HG03095 (cell line): ENCODE data around the gene RGS16.

ENCODE experiments used
- ATAC-seq: cut with Tn5 transposase; IDR thresholded peaks from one replicate; pipeline ENCODE4 v1.9.1; 2021; ENCODE audit warnings: moderate library complexity; ENCODE audit not compliant: unreplicated experiment

Gene RGS16

GRCh38 chr1:182629499-182630096 is 25.4 kb upstream of the RGS16 start:
- peak; percentile 44 for ATAC-seq

- ATAC-seq, result no peak
Measured at GRCh38 chr1:182629080-182629479, 24.9 kb upstream of the RGS16 start.

DNA sequence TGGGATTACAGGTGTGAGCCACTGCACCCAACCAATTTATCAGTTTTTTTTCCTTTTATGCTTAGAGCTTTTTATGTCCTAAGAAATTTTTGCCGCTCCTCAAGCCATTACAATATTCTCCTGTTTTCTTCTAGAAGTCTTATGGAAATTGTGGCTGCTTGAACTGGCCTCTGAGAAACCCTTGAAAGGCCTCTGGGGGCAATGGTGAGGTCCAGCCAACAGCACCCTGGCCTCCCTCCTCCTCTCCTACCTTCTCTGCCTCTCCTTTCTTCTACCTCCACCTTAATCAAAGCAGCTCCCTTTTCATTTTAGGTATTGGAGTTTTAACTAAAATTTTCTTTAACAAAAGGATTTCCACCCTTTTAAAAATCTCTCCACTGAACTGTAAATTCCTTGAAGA is 24.5 kb upstream of the RGS16 start:
- no peak for ATAC-seq

DNA sequence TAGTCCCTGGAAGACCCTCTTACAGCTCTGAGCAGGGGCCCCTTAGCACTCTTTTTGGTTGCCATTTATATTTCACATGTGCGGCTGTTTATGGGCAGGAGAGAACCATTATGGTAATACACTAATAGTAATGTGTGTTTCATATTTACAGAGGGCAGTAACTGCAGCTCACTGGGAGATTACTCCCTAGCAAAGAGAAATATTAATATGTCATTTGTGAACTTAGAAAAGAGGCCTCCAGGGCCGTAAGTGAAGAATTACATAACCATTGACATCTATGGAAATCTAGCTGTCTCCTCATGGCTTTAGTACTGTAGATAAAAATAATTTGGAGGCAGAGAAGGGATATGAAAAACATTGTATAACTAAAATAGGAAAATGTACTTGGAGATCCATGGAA is 23.4 kb upstream of the RGS16 start:
- ATAC-seq, result no peak

GRCh38 chr1:182626527-182626926 is 22.3 kb upstream of the RGS16 start:
- ATAC-seq, result no peak

GRCh38 chr1:182625719-182626504 is 21.7 kb upstream of the RGS16 start:
- ATAC-seq, result no peak

- no peak for ATAC-seq
Measured at GRCh38 chr1:182625024-182625423, 20.8 kb upstream of the RGS16 start.

DNA sequence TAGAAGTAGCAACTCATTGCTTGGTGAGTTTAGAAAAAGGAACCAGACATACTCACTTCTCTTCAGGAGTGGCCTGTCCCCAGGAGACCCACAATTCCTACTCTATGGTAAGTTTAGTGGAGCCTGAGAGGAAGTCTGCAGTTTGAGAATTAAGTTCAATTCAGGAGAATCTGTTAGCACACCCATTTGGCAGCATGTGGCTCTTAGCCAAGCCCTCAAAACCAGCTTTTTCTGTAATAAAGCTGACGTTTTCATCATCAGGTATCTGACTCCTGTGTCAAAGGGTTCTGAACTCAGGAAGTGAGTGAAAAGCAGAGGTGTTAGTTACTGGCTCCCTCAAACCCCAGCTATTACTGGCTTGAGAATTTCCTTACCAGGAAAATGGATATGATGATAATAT is 20.4 kb upstream of the RGS16 start:
- ATAC-seq, result no peak

- ATAC-seq, result peak; percentile 74
Measured at GRCh38 chr1:182622901-182623528, 18.8 kb upstream of the RGS16 start.

DNA sequence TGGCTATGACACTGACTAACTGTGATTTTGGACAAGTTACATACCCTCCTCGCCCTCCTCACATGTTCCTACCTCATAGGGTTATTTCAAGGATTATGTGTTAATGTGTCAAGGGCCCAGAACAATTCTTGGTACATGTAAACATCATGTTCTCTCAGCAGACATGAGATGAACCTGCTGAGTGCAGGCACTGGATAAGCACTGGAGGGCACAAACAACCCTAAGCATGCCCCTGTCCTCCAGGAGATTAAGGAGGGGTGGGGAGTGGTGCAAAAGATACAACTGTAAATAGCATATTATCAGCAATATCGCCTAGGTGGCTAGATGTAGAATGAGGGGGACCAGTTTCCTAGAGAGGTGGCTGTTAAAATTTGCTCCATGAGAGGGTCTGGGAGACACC is 17.7 kb upstream of the RGS16 start:
- ATAC-seq, result no peak

DNA sequence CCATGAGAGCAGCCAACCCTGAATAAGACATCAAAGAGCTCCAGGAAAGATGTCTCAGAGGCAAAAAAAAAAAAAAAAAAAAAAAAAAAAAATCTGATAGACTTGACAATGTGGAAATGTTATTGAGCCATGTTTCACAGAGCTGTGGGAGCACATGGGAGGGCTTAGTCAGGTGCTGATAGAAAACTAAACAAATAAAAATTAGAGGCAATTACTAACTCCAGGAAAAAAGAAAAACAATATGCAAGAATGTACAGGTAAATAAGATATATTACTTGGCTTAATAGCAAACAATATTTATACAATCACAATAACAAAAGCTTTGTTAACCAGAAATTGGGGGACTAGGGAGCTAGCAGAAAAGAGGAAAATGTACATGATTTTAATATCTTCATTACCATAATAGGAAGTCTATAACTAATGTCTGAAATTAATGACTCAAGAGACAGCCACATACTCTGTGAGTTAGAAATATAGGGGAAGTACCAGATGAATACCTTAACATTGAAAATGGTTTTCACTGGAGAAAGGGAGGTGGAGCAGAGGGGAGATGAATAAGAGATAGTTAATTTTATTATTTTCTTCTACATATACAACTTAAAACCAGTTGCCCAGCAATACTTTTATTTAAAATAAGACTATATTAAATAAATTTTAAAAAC is 16.9 kb upstream of the RGS16 start:
- no peak for ATAC-seq

DNA sequence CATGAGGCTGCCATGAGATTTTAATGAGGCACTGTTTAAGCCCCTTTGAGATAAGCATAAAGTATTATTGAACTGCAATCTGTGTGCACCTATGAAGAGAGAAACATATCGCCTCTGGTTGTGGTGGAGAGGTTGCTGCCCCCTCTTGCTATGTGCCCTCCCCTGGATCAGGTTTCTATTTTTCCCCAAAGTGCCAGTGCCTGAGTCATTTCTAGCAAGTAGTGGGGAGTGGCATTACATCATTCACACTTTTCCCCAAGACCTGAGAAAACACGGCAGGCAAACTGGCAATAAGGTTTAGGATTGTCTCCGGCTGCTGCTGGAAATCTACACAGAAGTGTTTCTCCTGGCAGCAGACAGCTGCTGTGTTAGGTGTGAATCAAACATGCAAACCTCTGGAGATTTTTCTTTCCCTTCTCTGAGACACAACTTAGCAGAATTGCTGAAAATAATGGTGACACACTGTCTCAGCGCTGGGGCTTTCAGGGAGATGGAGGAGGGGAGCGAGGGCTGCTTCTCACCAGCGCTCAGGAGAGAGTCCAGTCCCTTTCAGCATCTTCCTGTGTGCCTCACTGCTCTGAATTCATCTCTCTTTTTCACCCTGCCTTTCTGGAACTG is 13.7 kb upstream of the RGS16 start:
- no peak for ATAC-seq

DNA sequence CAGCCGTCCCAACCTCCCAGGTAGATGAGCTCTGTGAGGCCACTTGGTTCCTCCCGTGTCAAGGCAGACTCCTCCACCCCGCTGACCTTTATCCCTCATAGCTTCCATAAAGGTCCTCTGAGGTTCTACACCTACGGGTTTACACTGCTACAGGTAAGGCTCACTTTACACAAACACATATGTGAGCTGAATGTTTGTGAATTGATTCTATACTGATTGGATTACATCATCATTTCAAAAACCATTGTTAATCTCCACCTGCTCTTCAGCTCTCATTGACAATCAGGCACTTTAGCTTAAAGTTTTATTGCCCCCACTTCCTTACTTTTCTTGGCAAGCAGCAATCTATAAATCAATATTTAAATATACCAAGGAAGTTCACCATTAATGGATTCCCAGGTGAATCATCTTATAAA is 12.8 kb upstream of the RGS16 start:
- no peak for ATAC-seq

- ATAC-seq, result peak; percentile 62
Measured at GRCh38 chr1:182616130-182617013, 12.2 kb upstream of the RGS16 start.

DNA sequence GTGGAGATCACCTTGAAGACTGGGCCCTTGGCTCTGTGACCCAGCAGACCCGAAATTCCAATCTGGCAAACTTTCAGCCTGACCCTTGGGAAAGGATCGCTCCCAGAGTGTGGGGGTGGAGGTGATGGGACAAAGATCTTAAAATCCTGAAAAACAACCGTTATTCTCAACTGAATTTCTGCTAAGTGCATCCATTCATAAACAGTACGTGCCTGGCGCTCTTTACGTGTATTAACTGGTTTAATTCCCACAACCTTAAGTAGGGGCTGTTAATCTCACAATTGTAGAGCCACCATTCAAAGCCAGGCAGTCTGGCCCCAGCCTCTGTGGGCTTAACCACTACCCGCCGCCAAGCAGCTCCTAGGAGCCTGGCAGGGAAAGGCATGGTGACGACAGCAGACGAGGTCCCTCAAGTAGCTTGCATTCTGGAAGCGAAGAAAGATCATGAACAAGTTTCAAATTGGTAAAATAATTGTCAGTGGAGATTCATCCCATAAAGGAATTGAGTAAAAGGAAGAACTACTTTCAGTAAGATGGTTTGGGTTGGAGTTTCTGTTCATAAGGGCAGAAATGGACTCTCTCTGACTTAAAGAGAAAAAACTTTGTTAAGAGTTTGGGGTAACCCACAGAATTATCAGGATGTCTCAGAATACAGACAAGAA is 11.4 kb upstream of the RGS16 start:
- peak; percentile 15 for ATAC-seq

GRCh38 chr1:182614796-182615454 is 10.7 kb upstream of the RGS16 start:
- peak; percentile 36 for ATAC-seq

GRCh38 chr1:182611787-182612186 is 7.6 kb upstream of the RGS16 start:
- ATAC-seq, result no peak

- ATAC-seq, result no peak
Measured at GRCh38 chr1:182611326-182611725, 7.1 kb upstream of the RGS16 start.

DNA sequence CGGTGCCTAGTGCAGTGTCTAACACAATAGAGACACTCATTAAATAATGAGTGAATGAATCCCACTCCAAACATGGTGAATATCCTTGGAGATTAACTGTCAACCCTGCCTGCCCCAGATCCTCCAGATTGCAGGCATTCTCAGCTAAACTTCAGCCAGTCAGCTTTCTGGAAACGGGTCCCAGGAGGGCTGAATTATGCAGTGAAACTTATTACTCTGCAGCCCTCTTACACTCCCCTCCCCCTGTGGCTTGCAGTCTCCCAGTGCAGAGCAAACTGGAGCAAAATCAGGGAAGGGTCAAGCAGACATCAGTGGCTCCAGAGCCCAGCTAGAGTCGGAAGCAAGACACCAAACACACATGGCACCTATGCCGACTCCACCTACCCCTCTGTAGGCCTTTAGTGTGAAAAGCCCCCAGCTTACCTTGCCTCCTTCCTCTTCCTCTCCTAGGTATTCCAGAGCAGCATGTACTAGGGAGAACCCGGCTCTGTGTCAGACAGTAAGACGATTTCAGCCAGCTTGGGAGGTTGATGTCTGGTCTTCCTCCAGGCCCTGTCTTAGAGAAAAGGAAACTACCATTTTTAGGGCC is 6.5 kb upstream of the RGS16 start:
- no peak for ATAC-seq
